Upper lobe of left lung (tissue), 6 donors: Measurements from ENCODE around the gene NACC1. TPM values are rescaled to one million over a fixed set of nuclear protein-coding genes. Genes with fewer than 3 reads are reported as not detected.

Experiments
- ATAC-seq, 2 donors: fragments of 200-7000 bp; cut with Tn5 transposase; one replicate each; pipeline ENCODE4 v1.9.1; 2022; ENCODE audit warnings: mild to moderate bottlenecking in 2 of 2, moderate library complexity in 2 of 2; ENCODE audit not compliant: low FRiP score in 2 of 2
- DNase-seq, 2 donors: peaks; one replicate each; pipeline ENCODE4 v3.0.0-alpha.2; 2019 to 2020
- H3K27ac ChIP-seq, 4 donors: fragments of 200-600 bp; sonication (generic); one replicate each; pipeline ENCODE4 v1.5.1; 2016 to 2019
- H3K27me3 ChIP-seq, 4 donors: fragments of 200-600 bp; sonication (generic); one replicate each; pipeline ENCODE4 v1.5.1; 2017 to 2019
- H3K36me3 ChIP-seq, 4 donors: fragments of 200-600 bp; sonication (generic); one replicate each; pipeline ENCODE4 v1.5.1; 2016 to 2019
- H3K4me1 ChIP-seq, 4 donors: fragments of 200-600 bp; sonication (generic); one replicate each; pipeline ENCODE4 v1.5.1; 2018 to 2019
- H3K4me3 ChIP-seq, 4 donors: fragments of 200-600 bp; sonication (generic); one replicate each; pipeline ENCODE4 v1.5.1; 2017 to 2019; ENCODE audit warnings: mild to moderate bottlenecking in 2 of 4, moderate library complexity in 1 of 4
- H3K9me3 ChIP-seq, 4 donors: fragments of 200-600 bp; sonication (generic); one replicate each; pipeline ENCODE4 v1.5.1; 2018 to 2019
- CTCF ChIP-seq, 6 experiments: fragments of 450-650 bp in 4 of 6; fragments of 200-600 bp in 2 of 6; sonication (generic) in 2 of 6; IDR thresholded peaks; one replicate each; pipeline ENCODE4 v1.5.1; 2016 to 2019; ENCODE audit warnings: antibody characterized with exemption in 6 of 6
- EP300 ChIP-seq, 4 donors: sonication (generic); formaldehyde crosslinking; IDR thresholded peaks; one replicate each; pipeline ENCODE4 v1.5.1; 2017; ENCODE audit warnings: antibody characterized with exemption in 4 of 4, control low read depth in 2 of 4
- POLR2A ChIP-seq, 4 donors: fragments of 450-650 bp; IDR thresholded peaks; one replicate each; pipeline ENCODE4 v1.5.1; 2016 to 2017; ENCODE audit warnings: antibody characterized with exemption in 4 of 4, mild to moderate bottlenecking in 2 of 4
- POLR2AphosphoS5 ChIP-seq, 2 donors: sonication (generic); formaldehyde crosslinking; IDR thresholded peaks; one replicate each; pipeline ENCODE4 v1.5.1; 2017; ENCODE audit warnings: antibody characterized with exemption in 2 of 2
- WGBS, 2 donors: methylation state at CpG; one replicate each; pipeline ENCODE4 v1.1.5; 2017 to 2018; 5-methylcytosine and 5-hydroxymethylcytosine counted together
- total RNA-seq, 6 donors: library from RNA; depleted of rRNA in 4 of 6; stranded (reverse); fragments of >200 nt in 4 of 6; gene quantifications; one replicate each; pipeline versions ENCODE4 v1.1.0 to v1.2.1, GENCODE V29; 2016 to 2021
- donor health status: DM: no; HTN: no; CAD: no; lungs with moderate emphysema.
- donor health status: DM: no; HTN: yes; CAD: no; lungs with severe emphysema.

The NACC1 gene
- total RNA-seq, 6 donors from 2014 or later = 22.0 to 96.1 (median 55.7) TPM

DNA sequence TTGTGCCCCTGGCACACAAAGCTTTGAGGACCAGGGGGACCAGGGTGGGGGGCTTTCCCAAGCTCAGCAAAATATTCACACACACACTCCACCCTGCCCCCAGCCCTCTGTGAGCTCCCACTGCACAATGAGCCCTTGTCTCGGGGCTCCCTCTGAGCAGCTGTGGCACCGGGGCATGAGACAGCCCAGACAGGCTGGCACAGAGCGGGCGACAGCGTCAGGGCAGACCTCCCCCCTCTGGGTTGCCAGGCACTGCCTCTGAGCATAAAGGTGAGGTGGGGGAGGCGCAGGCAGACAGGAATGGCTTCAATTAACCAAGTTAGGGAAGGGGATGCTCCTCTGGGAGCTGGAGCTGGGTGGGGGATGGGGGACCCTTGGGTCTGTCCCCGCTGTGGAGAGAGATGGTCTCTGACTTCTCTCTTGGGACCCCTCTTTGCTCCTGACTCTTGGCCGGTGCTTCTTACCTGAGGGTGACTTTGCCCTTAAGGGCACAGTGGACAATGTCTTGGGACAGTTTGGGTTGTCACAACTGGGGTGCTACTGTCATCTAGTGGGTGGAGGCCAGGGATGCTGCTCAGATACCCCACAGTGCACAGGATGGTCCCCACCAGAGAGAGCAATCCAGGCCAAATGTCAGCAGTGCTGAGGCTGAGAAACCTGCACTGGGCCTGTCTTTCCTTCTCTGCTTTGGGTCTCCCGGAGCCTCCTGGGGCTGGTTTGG lies 45.7 kb upstream of the NACC1 start:
- WGBS, 2 donors = 88 to 92% methylated on average over 2 to 9 of the region's 9 CpGs
- no peak for ATAC-seq
- peak overlapping the region in 2 of 4 donors; percentile 27 to 40 for H3K27ac ChIP-seq
- no peak overlapping the region for H3K4me3 ChIP-seq
- H3K9me3 ChIP-seq = no peaks in the 10 kb centered on the region
- peaks cover 13 to 43% (median 31%) of the 10 kb centered on the region in 4 donors for H3K4me1 ChIP-seq
- peaks cover 0 to 36% (median 25%) of the 10 kb centered on the region in 4 donors for H3K36me3 ChIP-seq
- no peaks in the 10 kb centered on the region for H3K27me3 ChIP-seq
- no peak for TF ChIP-seq CTCF (IDR thresholded peaks at IDR 0.05)
- TF ChIP-seq EP300 (IDR thresholded peaks at IDR 0.05) = no peak
- TF ChIP-seq POLR2AphosphoS5 (IDR thresholded peaks at IDR 0.05) = no peak
- TF ChIP-seq POLR2A (IDR thresholded peaks at IDR 0.05) = no peak
- DNase-seq = no peak

GRCh38 chr19:13073263-13073662 lies 44.8 kb upstream of the NACC1 start:
- ATAC-seq (no peak), DNase-seq (no peak)
- Histone ChIP-seq H3K4me1 (peaks cover 14 to 43% (median 31%) of the 10 kb centered on the region in 4 donors), H3K9me3 (no peaks in the 10 kb centered on the region), H3K36me3 (peaks cover 0 to 43% (median 25%) of the 10 kb centered on the region in 4 donors), H3K4me3 (no peak overlapping the region), H3K27me3 (no peaks in the 10 kb centered on the region), H3K27ac (peak overlapping the region in 1 of 4 donors; percentile 19)
- TF ChIP-seq POLR2A (IDR thresholded peaks at IDR 0.05) (no peak), POLR2AphosphoS5 (IDR thresholded peaks at IDR 0.05) (no peak), CTCF (IDR thresholded peaks at IDR 0.05) (no peak), EP300 (IDR thresholded peaks at IDR 0.05) (no peak)
- WGBS, 2 donors = 77 to 79% methylated on average over 4 to 5 of the region's 5 CpGs

- no peak overlapping the region for H3K4me3 ChIP-seq
- no peak for TF ChIP-seq POLR2A (IDR thresholded peaks at IDR 0.05)
- TF ChIP-seq POLR2AphosphoS5 (IDR thresholded peaks at IDR 0.05) = no peak
- H3K27ac ChIP-seq = peak overlapping the region in 2 of 4 donors; percentile 11
- H3K27me3 ChIP-seq = no peaks in the 10 kb centered on the region
- no peak for DNase-seq
- ATAC-seq = peak in 1 of 2 donors; percentile 8
- peaks cover 0 to 47% (median 25%) of the 10 kb centered on the region in 4 donors for H3K36me3 ChIP-seq
- whole genome bisulfite sequencing, 2 donors = 76 to 81% methylated on average over 4 of the region's 4 CpGs
- no peaks in the 10 kb centered on the region for H3K9me3 ChIP-seq
- H3K4me1 ChIP-seq = peaks cover 23 to 47% (median 38%) of the 10 kb centered on the region in 4 donors
Measured at GRCh38 chr19:13074378-13074777, 43.7 kb upstream of the NACC1 start.

DNA sequence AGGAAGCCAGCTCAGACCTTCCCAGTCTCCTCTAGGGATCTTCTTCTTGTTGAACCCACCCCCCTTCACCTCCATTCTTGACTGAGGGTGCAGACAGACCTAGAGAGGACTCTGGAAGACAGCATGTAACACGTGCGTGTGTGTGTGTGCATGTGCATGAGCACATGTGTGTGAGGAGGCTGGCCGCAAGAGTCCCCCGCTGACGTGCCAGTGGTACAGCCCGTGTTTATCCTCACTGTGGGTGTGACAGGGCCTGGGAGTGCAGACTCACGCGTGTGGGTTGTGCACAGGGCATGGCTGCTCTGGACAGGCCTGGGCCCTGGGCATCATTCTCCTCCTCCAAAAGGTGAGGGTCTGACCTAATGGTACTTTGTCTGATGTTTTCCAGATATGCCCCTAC lies 41.7 kb upstream of the NACC1 start:
- ATAC-seq = no peak
- DNase-seq = no peak
- 63% methylated on average over 8 of the region's 8 CpGs; no CpG with 5 or more reads in 1 of the 2 donors for WGBS, 2 donors
- Histone ChIP-seq H3K27me3 (no peaks in the 10 kb centered on the region), H3K4me3 (no peak overlapping the region), H3K27ac (peak overlapping the region in 3 of 4 donors; percentile 26 to 85 (median 72)), H3K9me3 (no peaks in the 10 kb centered on the region), H3K4me1 (peaks cover 29 to 44% (median 40%) of the 10 kb centered on the region in 4 donors), H3K36me3 (peaks cover 0 to 57% (median 28%) of the 10 kb centered on the region in 4 donors)
- no peak for TF ChIP-seq CTCF (IDR thresholded peaks at IDR 0.05)
- TF ChIP-seq POLR2A (IDR thresholded peaks at IDR 0.05) = no peak
- no peak for TF ChIP-seq EP300 (IDR thresholded peaks at IDR 0.05)
- no peak for TF ChIP-seq POLR2AphosphoS5 (IDR thresholded peaks at IDR 0.05)

DNA sequence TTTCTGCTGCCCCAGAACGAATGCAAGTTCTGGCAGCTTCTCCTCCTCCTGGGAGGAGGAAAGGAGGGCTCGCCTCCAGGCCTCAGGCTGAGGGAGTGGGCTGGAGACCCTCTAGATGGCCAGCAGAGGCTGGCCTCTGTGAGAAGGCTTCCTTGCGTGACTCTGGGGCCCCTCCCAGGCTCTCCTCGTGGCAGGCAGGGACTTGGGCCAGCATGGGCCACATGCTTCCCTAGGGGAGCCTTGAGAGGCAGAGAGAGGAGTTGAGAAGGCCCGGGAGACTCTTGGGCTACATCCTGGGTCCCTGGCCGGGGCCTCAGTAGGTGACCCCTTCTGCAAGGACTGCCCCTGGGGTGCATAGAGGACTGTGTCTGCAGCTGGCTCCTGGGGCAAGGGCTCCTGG lies 41.3 kb upstream of the NACC1 start:
- peaks cover 0 to 62% (median 28%) of the 10 kb centered on the region in 4 donors for H3K36me3 ChIP-seq
- TF ChIP-seq CTCF (IDR thresholded peaks at IDR 0.05) (no peak), POLR2AphosphoS5 (IDR thresholded peaks at IDR 0.05) (no peak), EP300 (IDR thresholded peaks at IDR 0.05) (no peak)
- H3K27ac ChIP-seq = peak overlapping the region in 3 of 4 donors; percentile 26 to 85 (median 72)
- H3K27me3 ChIP-seq = no peaks in the 10 kb centered on the region
- H3K4me3 ChIP-seq = no peak overlapping the region
- no peaks in the 10 kb centered on the region for H3K9me3 ChIP-seq
- ATAC-seq (no peak), DNase-seq (no peak)
- WGBS, 2 donors = 58 to 82% methylated on average over 2 to 6 of the region's 6 CpGs
- peaks cover 33 to 48% (median 42%) of the 10 kb centered on the region in 4 donors for H3K4me1 ChIP-seq
